BLaER1 treated with 17β-estradiol and CSF1 and Interleukin-3, amounts not matched to agents 10 nM and 100 nM (cell line): Measurements from ENCODE around the gene BABAM1.

Source experiments
- H3K27ac ChIP-seq, 11 experiments: shearing (Covaris generic); formaldehyde crosslinking; 2 replicates each; pipeline ENCODE4 v1.8.1; 2022
- H3K27me3 ChIP-seq, 11 experiments: shearing (Covaris generic); formaldehyde crosslinking; 2 replicates each; pipeline ENCODE4 v1.8.1; 2022
- H3K36me3 ChIP-seq, 11 experiments: shearing (Covaris generic); formaldehyde crosslinking; 2 replicates each; pipeline ENCODE4 v1.8.1; 2022
- H3K4me1 ChIP-seq, 10 experiments: shearing (Covaris generic); formaldehyde crosslinking; 2 replicates each; pipeline ENCODE4 v1.8.1; 2022
- H3K4me2 ChIP-seq, 11 experiments: shearing (Covaris generic); formaldehyde crosslinking; 2 replicates each; pipeline ENCODE4 v1.8.1; 2022
- H3K4me3 ChIP-seq, 10 experiments: shearing (Covaris generic); formaldehyde crosslinking; 2 replicates each; pipeline ENCODE4 v1.8.1; 2022
- H3K9ac ChIP-seq, 11 experiments: shearing (Covaris generic); formaldehyde crosslinking; 2 replicates each; pipeline ENCODE4 v1.8.1; 2022
- H3K9me3 ChIP-seq, 11 experiments: shearing (Covaris generic); formaldehyde crosslinking; replicated peaks in 1 of 11; 2 replicates each; pipeline ENCODE4 v1.8.1; 2022
- H4K20me1 ChIP-seq, 11 experiments: shearing (Covaris generic); formaldehyde crosslinking; 2 replicates each; pipeline ENCODE4 v1.8.1; 2022
- Cebpa-rat ChIP-seq, 11 experiments: shearing (Covaris generic); IDR thresholded peaks; 2 replicates each; pipeline ENCODE4 v1.8.1; 2022

Gene BABAM1

DNA sequence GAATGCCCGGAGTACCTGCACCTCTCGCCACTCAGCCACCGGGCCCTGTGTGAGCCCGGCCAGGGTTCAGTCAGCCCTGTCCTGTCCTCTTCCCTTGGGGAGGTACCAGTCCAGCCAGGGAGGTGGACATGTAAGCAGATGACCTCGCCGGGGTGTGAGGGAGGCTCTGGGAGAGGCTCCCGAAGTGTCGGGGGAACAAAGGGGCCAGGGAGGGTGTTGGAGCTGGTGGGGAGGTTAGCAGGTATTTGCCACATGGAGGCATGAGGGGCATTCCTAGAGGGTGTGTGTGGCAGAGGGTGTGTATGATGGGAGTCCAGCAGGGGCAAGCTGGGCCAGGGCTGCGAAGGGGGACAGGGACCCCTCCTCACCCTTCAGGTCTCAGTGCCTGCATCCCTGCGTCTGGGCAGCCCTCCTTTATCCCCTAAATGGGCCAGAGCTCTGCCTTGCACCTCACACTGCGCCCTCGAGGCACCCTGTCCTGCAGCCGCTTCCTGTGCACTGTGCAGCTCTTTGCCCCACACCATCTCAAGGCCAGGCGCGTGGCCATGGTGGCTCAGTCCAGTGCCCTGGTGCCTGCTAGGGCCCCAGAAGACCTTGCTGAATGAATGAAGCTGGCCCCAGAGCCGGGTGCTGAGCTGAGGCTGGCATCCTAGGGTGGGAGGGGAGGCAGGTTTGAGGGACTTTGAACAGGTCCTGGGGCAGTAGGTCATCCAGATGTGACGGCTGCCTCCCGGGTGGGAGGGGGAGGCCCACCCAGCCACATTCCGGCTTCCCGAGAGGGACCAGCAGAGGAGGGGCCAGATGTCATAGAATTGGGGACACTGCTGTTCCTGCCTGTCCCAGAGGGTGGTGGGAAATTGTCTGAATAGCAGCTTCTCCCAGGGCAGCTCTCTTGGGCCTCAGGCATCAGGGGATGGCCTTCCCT lies 45.2 kb downstream of the BABAM1 start:
- no peak for TF ChIP-seq Cebpa-rat (IDR thresholded peaks at IDR 0.05)
- Histone ChIP-seq H3K27ac (0 out of 22 replicates have a peak overlapping the region, but pooled peaks of 1 of the 11 experiments have one; percentile 7), H3K4me1 (peaks cover 25 to 62% (median 43%) of the 10 kb centered on the region in 10 experiments), H4K20me1 (peaks cover 34 to 62% (median 52%) of the 10 kb centered on the region in 11 experiments; a peak in 21 of 22 replicates), H3K36me3 (peaks cover 39 to 66% (median 57%) of the 10 kb centered on the region in 11 experiments), H3K9me3 (no peaks in the 10 kb centered on the region), H3K4me2 (peak overlapping the region in 2 of 11 experiments; percentile 89 to 97; a peak in 2 of 22 replicates), H3K9ac (peak overlapping the region in 7 of 11 experiments; percentile 34 to 91 (median 56); a peak in 12 of 22 replicates), H3K4me3 (no peak overlapping the region), H3K27me3 (no peaks in the 10 kb centered on the region)

DNA sequence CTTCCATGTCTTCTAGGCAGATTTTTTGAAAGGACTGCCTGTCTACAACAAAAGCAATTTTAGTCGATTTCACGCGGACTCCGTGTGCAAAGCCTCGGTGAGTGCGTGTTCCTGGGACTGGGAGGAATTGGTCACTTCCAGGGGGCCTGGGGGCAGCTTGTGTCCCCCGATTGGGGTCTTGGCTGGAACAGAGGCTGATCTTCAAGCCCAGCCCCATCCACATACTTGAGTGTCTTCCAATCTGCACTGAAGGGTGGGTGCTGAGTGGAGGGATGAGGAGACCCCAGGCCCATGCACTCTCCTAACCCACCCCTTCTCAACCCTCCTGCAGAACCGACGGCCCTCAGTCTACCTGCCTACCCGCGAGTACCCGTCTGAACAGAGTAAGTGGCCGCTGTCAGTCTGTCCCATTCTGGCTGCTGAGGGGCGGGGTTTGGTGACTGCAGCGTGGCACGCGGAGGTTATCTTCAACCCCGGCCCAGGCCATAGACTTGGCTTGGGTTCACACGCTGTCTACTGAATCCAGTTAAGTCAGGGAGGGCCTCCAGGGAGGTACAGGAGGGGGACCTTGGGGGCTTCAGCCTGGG lies 46.9 kb downstream of the BABAM1 start:
- no peaks in the 10 kb centered on the region for H3K27me3 ChIP-seq
- H3K4me3 ChIP-seq = no peak overlapping the region
- no peak for TF ChIP-seq Cebpa-rat (IDR thresholded peaks at IDR 0.05)
- no peak overlapping the region for H3K27ac ChIP-seq
- peaks cover 44 to 80% (median 70%) of the 10 kb centered on the region in 11 experiments for H3K36me3 ChIP-seq
- no peak overlapping the region for H3K4me2 ChIP-seq
- no peaks in the 10 kb centered on the region for H3K9me3 ChIP-seq
- peaks cover 34 to 73% (median 56%) of the 10 kb centered on the region in 11 experiments; a peak in 21 of 22 replicates for H4K20me1 ChIP-seq
- peak overlapping the region in 2 of 11 experiments; percentile 5 to 11; a peak in 2 of 22 replicates for H3K9ac ChIP-seq
- H3K4me1 ChIP-seq = peaks cover 19 to 62% (median 43%) of the 10 kb centered on the region in 10 experiments

DNA sequence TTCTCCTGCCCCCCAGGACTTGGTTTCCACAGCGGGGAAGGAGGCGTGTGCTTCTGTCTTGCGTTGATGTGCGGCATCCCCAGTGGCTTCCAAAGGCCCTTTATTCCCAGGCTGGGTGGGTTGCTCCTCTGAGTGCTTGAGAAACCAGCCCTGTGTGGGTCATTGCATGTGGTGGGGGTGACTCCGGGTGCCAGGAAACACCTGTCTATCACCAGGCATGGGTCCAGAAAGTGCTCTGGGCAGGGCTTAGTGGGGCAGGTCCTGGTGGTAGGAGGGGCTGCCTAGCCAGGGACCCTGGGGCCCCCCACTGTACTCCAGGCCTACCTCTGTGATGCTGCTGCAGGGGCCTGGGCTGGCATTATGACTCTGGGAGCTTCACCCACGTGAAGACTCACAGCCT lies 51.7 kb downstream of the BABAM1 start:
- 0 out of 22 replicates have a peak overlapping the region, but pooled peaks of 4 of the 11 experiments have one; percentile 4 to 19 (median 12) for H3K9ac ChIP-seq
- H3K27me3 ChIP-seq = peaks cover 0 to 7% (median 0%) of the 10 kb centered on the region in 11 experiments; a peak in 1 of 22 replicates
- peaks cover 48 to 71% (median 54%) of the 10 kb centered on the region in 10 experiments for H3K4me1 ChIP-seq
- no peak overlapping the region for H3K4me3 ChIP-seq
- H4K20me1 ChIP-seq = peaks cover 3 to 64% (median 42%) of the 10 kb centered on the region in 11 experiments; a peak in 19 of 22 replicates
- TF ChIP-seq Cebpa-rat (IDR thresholded peaks at IDR 0.05) = no peak
- H3K36me3 ChIP-seq = peaks cover 52 to 84% (median 74%) of the 10 kb centered on the region in 11 experiments
- H3K4me2 ChIP-seq = peak overlapping the region in 5 of 11 experiments; percentile 19 to 28 (median 25); a peak in 6 of 22 replicates
- peak overlapping the region in 2 of 11 experiments; percentile 6 to 24; a peak in 1 of 22 replicates for H3K27ac ChIP-seq
- no peaks in the 10 kb centered on the region for H3K9me3 ChIP-seq

- Histone ChIP-seq H3K27me3 (peaks cover 0 to 7% (median 0%) of the 10 kb centered on the region in 11 experiments; a peak in 1 of 22 replicates), H3K9ac (0 out of 22 replicates have a peak overlapping the region, but pooled peaks of 1 of the 11 experiments have one; percentile 4), H3K36me3 (peaks cover 45 to 78% (median 69%) of the 10 kb centered on the region in 11 experiments), H3K9me3 (no peaks in the 10 kb centered on the region), H3K4me1 (peaks cover 54 to 77% (median 59%) of the 10 kb centered on the region in 10 experiments), H4K20me1 (peaks cover 0 to 61% (median 39%) of the 10 kb centered on the region in 11 experiments; a peak in 18 of 22 replicates), H3K4me2 (0 out of 22 replicates have a peak overlapping the region, but pooled peaks of 1 of the 11 experiments have one; percentile 25), H3K4me3 (no peak overlapping the region), H3K27ac (0 out of 22 replicates have a peak overlapping the region, but pooled peaks of 1 of the 11 experiments have one; percentile 6)
- no peak for TF ChIP-seq Cebpa-rat (IDR thresholded peaks at IDR 0.05)
Measured at GRCh38 chr19:17319473-17320238, 52.4 kb downstream of the BABAM1 start.

- Histone ChIP-seq H3K4me3 (no peak overlapping the region), H3K36me3 (peaks cover 41 to 82% (median 69%) of the 10 kb centered on the region in 11 experiments), H3K27me3 (peaks cover 0 to 7% (median 0%) of the 10 kb centered on the region in 11 experiments; a peak in 1 of 22 replicates), H3K4me1 (peaks cover 54 to 80% (median 62%) of the 10 kb centered on the region in 10 experiments), H3K4me2 (peak overlapping the region in 8 of 11 experiments; percentile 12 to 94 (median 90); a peak in 12 of 22 replicates), H4K20me1 (peaks cover 0 to 66% (median 38%) of the 10 kb centered on the region in 11 experiments; a peak in 18 of 22 replicates), H3K9me3 (no peaks in the 10 kb centered on the region), H3K27ac (no peak overlapping the region), H3K9ac (peak overlapping the region in 2 of 11 experiments; percentile 19 to 62; a peak in 1 of 22 replicates)
- no peak for TF ChIP-seq Cebpa-rat (IDR thresholded peaks at IDR 0.05)
Measured at GRCh38 chr19:17320435-17320834, 53.2 kb downstream of the BABAM1 start.

- Histone ChIP-seq H3K27ac (peak overlapping the region in 5 of 11 experiments; percentile 10 to 54 (median 45); a peak in 7 of 22 replicates), H3K27me3 (peaks cover 0 to 7% (median 0%) of the 10 kb centered on the region in 11 experiments; a peak in 1 of 22 replicates), H3K36me3 (peaks cover 33 to 81% (median 55%) of the 10 kb centered on the region in 11 experiments), H4K20me1 (peaks cover 0 to 72% (median 35%) of the 10 kb centered on the region in 11 experiments; a peak in 18 of 22 replicates), H3K4me2 (peak overlapping the region; percentile 57 to 95 (median 90); a peak in 21 of 22 replicates), H3K4me3 (peak overlapping the region in 2 of 10 experiments; percentile 8 to 19; a peak in 1 of 20 replicates), H3K9me3 (no peaks in the 10 kb centered on the region), H3K9ac (peak overlapping the region in 9 of 11 experiments; percentile 9 to 68 (median 46); a peak in 13 of 22 replicates), H3K4me1 (peaks cover 46 to 68% (median 61%) of the 10 kb centered on the region in 10 experiments)
- TF ChIP-seq Cebpa-rat (IDR thresholded peaks at IDR 0.05) = no peak
Measured at GRCh38 chr19:17321655-17322489, 54.6 kb downstream of the BABAM1 start.

DNA sequence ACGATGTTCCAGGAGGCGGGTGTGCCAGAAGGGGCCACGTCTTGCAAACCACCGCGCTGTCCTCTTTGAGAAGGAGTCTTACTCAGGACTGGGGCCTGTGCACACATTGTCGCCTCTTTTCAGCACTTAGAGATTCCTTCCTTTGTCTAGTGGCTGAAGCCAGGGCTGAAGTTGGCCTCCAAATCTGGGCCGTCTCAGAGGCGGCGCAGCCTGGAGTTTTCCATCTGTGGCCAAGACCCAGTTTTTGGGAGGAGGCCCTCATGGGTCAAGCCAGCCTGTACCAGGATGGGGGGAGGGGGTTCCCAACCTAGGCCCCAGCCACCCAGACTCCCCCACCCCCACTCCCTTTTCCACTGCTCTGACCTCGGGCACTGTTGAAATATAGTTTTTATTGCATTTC lies 55.6 kb downstream of the BABAM1 start:
- peaks cover 0 to 7% (median 0%) of the 10 kb centered on the region in 11 experiments; a peak in 1 of 22 replicates for H3K27me3 ChIP-seq
- peaks cover 31 to 81% (median 50%) of the 10 kb centered on the region in 11 experiments for H3K36me3 ChIP-seq
- peaks cover 0 to 81% (median 41%) of the 10 kb centered on the region in 11 experiments; a peak in 18 of 22 replicates for H4K20me1 ChIP-seq
- H3K4me3 ChIP-seq = no peak overlapping the region
- H3K4me2 ChIP-seq = peak overlapping the region; percentile 57 to 95 (median 90)
- H3K9me3 ChIP-seq = no peaks in the 10 kb centered on the region
- no peak for TF ChIP-seq Cebpa-rat (IDR thresholded peaks at IDR 0.05)
- H3K27ac ChIP-seq = peak overlapping the region in 2 of 11 experiments; percentile 47 to 54; a peak in 2 of 22 replicates
- peaks cover 36 to 75% (median 58%) of the 10 kb centered on the region in 10 experiments for H3K4me1 ChIP-seq
- peak overlapping the region in 5 of 11 experiments; percentile 24 to 68 (median 54); a peak in 5 of 22 replicates for H3K9ac ChIP-seq
